HepG2 (cell line): Measurements from ENCODE around the gene ZNF519.

Experiments
- DPF2 ChIP-seq: sonication (generic); formaldehyde crosslinking; IDR thresholded peaks from 2 replicates; pipeline ENCODE4 v1.4.0; 2020; ENCODE audit warnings: mild to moderate bottlenecking, low read depth, missing genetic modification reagents, borderline replicate concordance
- KDM4B ChIP-seq: sonication (generic); formaldehyde crosslinking; IDR thresholded peaks from 2 replicates; pipeline ENCODE4 v1.4.0; 2020; ENCODE audit warnings: missing genetic modification reagents
- SETDB1 ChIP-seq: sonication (generic); formaldehyde crosslinking; IDR thresholded peaks from 2 replicates; pipeline ENCODE4 v1.5.1; 2020; ENCODE audit warnings: missing genetic modification reagents, mild to moderate bottlenecking, borderline replicate concordance
- TF ChIP-seq, protein P1 (sequence below): sonication (generic); formaldehyde crosslinking; IDR thresholded peaks from 2 replicates; pipeline ENCODE4 v1.4.0; 2020; ENCODE audit warnings: missing genetic modification reagents

DNA sequence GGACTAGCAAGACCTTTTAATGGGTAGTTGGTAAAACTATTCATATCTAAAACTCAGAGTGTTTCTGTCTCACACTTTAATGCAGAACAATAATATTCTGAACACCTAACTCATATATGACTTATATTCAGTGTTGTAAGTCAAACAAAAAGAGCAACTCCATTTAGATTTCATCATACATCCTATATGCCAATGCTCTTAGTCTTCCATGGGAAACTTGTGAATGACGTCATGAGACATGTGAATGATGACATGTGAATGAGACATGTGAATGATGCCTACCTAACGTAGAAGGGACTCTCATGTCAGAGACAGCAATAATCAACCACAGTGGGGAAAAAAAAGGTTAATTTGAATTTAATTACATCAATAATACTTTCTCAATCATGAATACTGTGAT, 28.0 kb downstream of the ZNF519 start:
- TF ChIP-seq KDM4B (no peak), DPF2 (CRISPR knock-in tag) (no peak), SETDB1 (CRISPR knock-in tag) (no peak)
- TF ChIP-seq, protein P1, sequence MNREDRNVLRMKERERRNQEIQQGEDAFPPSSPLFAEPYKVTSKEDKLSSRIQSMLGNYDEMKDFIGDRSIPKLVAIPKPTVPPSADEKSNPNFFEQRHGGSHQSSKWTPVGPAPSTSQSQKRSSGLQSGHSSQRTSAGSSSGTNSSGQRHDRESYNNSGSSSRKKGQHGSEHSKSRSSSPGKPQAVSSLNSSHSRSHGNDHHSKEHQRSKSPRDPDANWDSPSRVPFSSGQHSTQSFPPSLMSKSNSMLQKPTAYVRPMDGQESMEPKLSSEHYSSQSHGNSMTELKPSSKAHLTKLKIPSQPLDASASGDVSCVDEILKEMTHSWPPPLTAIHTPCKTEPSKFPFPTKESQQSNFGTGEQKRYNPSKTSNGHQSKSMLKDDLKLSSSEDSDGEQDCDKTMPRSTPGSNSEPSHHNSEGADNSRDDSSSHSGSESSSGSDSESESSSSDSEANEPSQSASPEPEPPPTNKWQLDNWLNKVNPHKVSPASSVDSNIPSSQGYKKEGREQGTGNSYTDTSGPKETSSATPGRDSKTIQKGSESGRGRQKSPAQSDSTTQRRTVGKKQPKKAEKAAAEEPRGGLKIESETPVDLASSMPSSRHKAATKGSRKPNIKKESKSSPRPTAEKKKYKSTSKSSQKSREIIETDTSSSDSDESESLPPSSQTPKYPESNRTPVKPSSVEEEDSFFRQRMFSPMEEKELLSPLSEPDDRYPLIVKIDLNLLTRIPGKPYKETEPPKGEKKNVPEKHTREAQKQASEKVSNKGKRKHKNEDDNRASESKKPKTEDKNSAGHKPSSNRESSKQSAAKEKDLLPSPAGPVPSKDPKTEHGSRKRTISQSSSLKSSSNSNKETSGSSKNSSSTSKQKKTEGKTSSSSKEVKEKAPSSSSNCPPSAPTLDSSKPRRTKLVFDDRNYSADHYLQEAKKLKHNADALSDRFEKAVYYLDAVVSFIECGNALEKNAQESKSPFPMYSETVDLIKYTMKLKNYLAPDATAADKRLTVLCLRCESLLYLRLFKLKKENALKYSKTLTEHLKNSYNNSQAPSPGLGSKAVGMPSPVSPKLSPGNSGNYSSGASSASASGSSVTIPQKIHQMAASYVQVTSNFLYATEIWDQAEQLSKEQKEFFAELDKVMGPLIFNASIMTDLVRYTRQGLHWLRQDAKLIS (CRISPR knock-in tag) = no peak
